Measurements from ENCODE around the gene NGFR.

The NGFR gene

GRCh38 chr17:49515196-49515770 lies 20.2 kb downstream of the NGFR start:
- peak; percentile 86 for DNase-seq (ENCODE audit: low spot score)

GRCh38 chr17:49516180-49516579 lies 21.1 kb downstream of the NGFR start:
- DNase-seq (ENCODE audit: low spot score): peak; percentile 47

DNA sequence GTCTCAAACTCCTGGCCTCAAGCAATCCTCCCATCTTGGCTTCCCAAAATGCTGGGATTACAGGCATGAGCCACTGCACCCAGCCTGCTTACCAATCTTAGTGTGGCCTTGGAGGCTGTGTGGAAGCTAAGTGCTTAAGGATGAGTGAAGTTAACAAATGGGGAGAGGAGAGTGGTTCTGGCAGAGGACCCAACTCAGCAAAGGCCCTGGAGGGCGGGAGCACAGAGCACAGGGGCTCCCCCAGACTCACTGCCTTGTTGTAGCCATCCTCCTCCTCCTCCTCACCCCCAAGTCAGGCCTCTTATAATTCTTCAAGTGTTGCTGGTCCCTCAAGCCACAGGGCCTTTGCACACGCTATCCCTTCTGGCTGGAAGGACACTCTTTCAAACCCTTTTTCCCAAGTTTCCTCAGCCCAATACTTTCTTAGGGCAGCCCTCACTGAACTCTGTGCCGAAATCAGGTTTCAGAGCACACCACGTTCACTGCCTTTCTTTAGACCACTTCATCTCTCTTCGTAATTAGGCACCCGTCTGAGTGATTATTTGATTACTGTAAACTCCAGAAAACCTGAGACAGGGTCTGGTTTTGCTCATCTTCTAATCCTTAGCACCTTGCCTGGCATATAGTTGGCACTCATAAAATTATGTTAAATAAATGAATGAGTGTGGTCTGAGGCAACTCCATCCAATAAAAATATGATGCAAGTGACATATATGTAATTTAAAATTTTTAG lies 23.4 kb downstream of the NGFR start:
- no peak for DNase-seq (ENCODE audit: low spot score)

DNA sequence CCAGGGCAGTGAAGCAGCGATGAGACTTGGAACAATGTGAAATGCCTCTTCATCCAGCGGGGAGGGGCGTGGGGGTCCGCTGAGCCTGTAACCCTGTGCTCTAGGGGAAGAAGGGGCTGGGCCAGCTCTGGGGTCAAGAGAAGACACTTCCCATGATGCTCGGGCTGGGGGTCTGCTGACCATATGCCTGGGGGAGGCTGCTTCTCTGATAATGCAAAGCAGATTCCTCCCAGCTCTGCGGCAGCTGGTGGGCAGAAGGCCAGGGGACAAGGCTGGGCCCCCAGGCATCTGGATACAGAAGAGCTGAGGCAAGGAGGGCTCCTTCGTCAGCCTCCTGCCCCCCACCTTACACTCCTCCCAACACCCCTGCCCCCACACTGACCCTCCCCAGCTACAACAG lies 24.7 kb downstream of the NGFR start:
- DNase-seq (ENCODE audit: low spot score): no peak

GRCh38 chr17:49520386-49521087 lies 25.4 kb downstream of the NGFR start:
- no peak for DNase-seq (ENCODE audit: low spot score)

GRCh38 chr17:49521088-49521450 lies 26.0 kb downstream of the NGFR start:
- no peak for DNase-seq (ENCODE audit: low spot score)

DNA sequence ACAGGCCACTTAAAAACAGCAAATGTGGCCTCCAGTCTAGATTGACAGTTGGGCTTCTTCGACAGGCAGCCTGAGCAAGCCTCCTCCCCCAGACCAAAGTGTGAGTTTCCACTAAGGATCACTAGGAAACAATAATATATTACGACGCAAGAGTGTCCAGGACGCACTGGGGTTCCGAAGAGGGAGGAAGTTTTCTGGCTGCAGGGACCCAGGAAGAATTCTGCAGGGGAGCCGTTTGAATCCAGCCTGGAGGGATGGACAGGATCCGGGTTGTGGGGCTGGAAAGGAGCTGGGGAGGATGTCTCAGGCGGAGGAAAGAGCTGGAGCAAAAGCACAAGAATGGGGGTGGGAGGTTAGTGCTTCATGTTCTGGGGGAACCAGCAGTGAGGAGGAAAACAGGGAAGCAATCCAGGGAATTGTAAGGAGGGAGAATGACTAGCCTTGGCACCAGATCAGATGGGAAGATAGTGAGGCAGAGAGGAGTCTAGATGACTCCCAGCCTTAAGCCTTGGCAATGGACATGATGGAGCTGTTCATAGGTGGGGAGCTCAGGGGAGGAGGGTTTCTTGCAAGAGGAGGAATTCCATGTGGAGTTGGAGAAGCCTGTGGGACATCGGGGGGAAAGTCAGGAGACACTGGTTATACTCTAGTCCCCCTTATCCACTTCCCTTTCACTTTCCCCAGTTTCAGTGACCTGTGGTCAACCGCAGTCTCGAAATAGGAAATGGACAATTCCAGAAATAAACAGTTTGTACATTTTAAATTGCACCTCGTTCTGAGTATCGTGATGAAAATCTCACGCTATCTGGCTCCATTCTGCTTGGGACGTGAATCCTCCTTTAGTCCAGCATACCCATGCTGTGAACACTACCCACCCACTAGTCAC lies 26.6 kb downstream of the NGFR start:
- DNase-seq (ENCODE audit: low spot score): no peak

DNA sequence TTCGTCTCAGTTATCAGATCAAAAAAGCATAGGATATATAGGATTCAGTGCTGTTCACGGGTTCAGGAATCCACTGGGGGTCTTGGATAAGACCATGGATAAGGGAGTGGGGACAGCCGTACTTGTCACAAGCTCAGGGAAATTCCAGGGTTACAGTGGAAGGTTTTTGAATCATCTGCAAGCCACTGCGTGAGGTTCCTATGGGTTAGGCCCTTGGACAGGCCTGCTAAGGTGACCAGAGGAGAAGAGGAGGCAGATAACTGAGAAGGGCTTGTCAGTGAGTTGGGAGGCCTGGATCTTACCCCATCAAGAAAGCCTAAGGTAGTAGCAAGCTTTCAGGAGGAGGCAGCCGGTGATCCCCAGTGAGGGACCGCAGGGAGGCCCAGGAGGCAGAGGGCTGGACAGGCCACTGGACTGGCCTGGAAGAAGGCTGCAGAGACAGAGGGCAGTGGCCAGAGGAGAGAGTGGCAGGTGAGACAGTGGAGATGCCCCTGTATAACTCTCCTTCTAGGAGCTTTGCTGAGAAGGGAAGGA lies 27.3 kb downstream of the NGFR start:
- no peak for DNase-seq (ENCODE audit: low spot score)

- no peak for DNase-seq (ENCODE audit: low spot score)
These were observed 28.1 kb downstream of the NGFR start for GRCh38 chr17:49523196-49523595.

GRCh38 chr17:49523706-49524472 lies 28.8 kb downstream of the NGFR start:
- no peak for DNase-seq (ENCODE audit: low spot score)

DNA sequence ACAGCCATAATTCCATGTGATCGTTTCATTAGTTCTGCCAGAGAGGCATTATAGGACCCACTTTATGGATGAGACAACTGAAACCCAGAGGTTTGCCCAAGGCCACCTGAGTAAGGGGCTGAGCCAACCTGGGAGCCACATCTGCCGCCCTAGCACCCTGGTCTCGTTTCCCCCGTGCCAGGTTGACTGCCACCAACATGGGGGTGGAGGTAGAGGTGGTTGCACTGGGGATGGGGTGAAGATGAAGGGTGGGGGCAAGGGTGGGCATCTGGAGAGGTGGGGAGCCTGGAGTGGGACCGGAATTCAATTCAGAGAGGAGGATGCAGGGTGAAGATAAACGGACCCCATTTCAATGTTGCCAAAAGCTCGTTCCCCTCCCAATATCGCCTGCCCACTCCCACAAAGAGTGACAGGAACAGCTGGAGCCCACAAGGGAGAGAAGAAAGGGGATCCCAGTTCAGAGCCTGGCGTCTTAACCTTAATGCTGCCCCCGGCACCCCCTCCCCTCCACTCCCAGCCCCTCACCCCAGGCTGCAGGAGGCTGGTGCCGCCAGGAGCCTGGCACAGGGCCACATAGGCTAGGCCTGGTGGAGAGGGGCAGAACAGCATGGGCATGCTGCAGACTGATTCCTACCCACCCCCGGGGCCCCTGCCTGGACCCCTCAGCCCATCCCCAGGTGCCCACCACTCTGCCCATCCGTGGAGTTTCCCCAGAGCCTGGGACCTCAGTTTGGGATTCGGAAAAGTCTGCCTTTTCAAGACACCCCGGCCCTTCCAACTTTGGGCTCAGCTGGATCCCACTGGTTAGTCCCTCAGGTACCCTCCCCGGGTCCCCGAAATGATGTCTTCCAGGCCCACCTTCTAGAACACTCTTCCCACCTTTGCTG lies 29.6 kb downstream of the NGFR start:
- no peak for DNase-seq (ENCODE audit: low spot score)

DNA sequence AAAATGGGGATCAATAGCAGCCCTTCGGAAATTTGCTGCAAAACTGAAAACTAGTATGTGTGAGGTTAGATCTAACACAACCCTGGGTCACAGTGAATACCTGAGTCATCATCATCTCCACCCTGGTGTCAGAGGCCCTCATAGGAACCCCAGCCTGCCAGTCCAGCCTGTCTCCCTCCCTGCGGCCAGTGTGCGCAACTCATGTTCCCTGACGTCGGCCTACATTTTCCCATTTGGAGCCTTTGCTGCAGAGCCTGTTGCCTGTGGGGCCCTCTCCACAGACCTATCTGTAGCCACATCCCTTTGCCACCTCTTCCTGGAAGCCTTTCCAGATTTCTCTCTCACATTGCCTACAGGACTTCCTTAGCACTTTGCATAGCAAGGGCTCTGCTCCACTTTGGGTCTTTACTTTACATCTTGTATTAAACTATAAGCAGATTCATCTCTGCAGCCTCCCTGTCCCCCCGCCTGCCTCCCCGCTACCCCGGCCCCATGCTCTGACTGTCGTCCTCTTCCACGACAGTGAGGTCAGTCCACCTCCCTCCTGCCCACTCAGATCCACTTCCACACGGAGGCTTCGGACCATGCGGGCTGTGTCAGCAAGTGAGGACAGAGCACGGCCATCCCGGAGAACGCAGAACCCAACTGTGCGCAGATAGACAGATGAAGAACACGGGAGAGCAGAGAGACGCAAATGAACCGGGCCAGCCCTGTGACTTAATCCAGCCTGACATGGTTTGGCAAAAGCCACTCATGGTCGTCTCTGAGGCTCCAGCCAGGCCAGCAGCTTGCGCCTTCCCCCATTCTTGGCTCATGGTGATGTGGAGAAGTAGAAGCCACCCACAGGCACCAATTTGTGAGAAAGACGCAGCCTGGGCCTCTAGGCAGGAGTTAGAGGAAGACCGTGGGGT lies 31.0 kb downstream of the NGFR start:
- DNase-seq (ENCODE audit: low spot score): peak; percentile 52

DNA sequence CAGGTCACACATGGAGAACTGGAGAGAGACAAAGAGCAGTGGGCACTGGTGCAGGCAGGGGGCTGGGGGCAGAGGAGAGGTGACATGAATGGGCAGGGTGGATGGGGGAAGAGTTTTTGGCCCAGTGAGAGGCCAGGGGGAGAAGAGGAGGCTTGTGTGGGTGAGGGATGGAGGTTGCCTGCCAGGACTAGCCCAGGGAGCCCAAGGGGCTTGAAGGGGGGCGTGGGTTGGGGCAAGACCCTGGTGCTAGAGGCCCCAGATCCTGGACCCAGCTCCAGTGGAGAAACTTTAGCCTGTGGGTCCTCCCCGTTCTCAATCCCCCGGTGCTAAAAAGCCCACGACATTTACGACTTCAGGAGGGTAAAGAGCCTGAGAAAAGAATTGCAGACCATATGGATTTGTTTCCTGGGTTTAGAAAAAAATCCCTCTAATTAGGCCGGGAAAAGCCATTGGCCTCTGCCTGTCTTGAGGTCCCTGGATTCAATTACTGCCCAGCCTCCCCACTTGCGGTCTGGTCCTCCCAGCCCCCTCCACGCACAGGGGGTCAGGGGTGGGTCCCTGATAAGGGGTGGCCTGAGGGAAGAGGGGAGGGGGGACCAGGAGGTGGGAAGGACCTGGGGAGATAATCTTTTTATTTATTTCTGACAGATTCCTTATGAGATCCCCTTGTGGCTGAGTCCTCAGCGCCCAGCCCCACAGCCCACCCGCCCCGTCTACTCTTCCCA lies 33.0 kb downstream of the NGFR start:
- DNase-seq (ENCODE audit: low spot score): no peak

- no peak for DNase-seq (ENCODE audit: low spot score)
These were observed 33.9 kb downstream of the NGFR start for GRCh38 chr17:49528966-49529365.

GRCh38 chr17:49530118-49530517 lies 35.0 kb downstream of the NGFR start:
- DNase-seq (ENCODE audit: low spot score): no peak

GRCh38 chr17:49543860-49544259 lies 48.8 kb downstream of the NGFR start:
- no peak for DNase-seq (ENCODE audit: low spot score)

DNA sequence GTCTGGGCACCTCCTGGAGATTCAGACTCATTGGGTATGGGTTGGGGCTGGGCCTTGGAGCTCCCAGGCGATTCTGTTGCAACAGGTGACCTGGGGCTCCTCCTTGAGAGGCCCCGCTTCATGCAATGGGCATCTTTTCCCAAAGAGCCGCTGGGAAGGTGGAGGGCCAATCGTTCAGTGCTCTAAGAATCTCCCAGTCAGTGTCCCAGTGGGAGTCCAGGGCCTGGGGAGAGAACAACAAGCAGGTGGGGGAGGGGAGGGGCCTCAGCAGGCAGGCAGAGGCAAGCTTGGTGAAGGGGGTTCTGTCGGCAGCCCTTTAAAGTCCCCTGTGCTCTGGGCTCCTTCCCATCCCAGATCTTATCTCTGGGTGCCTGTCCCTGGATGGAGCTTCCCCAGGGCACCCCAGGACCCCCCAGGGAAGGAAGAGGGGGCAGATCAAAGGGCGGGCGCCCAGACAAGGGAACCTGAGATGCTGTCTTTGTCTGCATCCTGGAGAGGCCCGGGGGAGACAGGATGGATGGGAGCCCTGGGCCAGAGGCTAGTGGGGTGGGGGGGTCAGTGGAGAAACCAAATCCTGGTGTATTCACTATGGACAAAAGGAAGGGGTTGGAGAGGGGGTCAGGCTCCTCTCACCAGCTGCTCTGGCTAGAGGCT lies 50.0 kb downstream of the NGFR start:
- DNase-seq (ENCODE audit: low spot score): no peak

All from ecto neural progenitor cell (in vitro differentiated cells).